GM19043 (cell line): ENCODE data around the gene CHST3.

Source experiments
- ATAC-seq: cut with Tn5 transposase; IDR thresholded peaks from one replicate; pipeline ENCODE4 v1.9.1; 2021; ENCODE audit warnings: low read depth; ENCODE audit not compliant: unreplicated experiment

The CHST3 gene

GRCh38 chr10:72009051-72009424, 44.8 kb downstream of the CHST3 start:
- no peak for ATAC-seq

- no peak for ATAC-seq
These were observed 45.4 kb downstream of the CHST3 start for GRCh38 chr10:72009425-72010081.

- ATAC-seq, result no peak
These were observed 46.2 kb downstream of the CHST3 start for GRCh38 chr10:72010234-72010973.

- no peak for ATAC-seq
These were observed 46.8 kb downstream of the CHST3 start for GRCh38 chr10:72011016-72011415.

- no peak for ATAC-seq
These were observed 47.3 kb downstream of the CHST3 start for GRCh38 chr10:72011468-72011867.

GRCh38 chr10:72011976-72012512, 47.8 kb downstream of the CHST3 start:
- no peak for ATAC-seq

- ATAC-seq, result no peak
These were observed 48.6 kb downstream of the CHST3 start for GRCh38 chr10:72012796-72013195.

GRCh38 chr10:72013202-72013945, 49.2 kb downstream of the CHST3 start:
- ATAC-seq, result no peak

- ATAC-seq, result no peak
These were observed 50.0 kb downstream of the CHST3 start for GRCh38 chr10:72014197-72014596.

- ATAC-seq, result no peak
These were observed 50.7 kb downstream of the CHST3 start for GRCh38 chr10:72014785-72015480.

GRCh38 chr10:72015841-72016240, 51.6 kb downstream of the CHST3 start:
- no peak for ATAC-seq

- no peak for ATAC-seq
These were observed 52.6 kb downstream of the CHST3 start for GRCh38 chr10:72016608-72017300.

- no peak for ATAC-seq
These were observed 55.1 kb downstream of the CHST3 start for GRCh38 chr10:72019085-72019876.

- ATAC-seq, result no peak
These were observed 57.0 kb downstream of the CHST3 start for GRCh38 chr10:72020914-72021809.

- ATAC-seq, result no peak
These were observed 58.0 kb downstream of the CHST3 start for GRCh38 chr10:72022228-72022627.

- ATAC-seq, result no peak
These were observed 60.4 kb downstream of the CHST3 start for GRCh38 chr10:72024596-72024995.

- no peak for ATAC-seq
These were observed 61.2 kb downstream of the CHST3 start for GRCh38 chr10:72025400-72025799.

GRCh38 chr10:72025832-72026231, 61.6 kb downstream of the CHST3 start:
- ATAC-seq, result no peak
